COLO829 (cell line): ENCODE measurements around the gene AHCYL2.
"Not testable (repeated sequence)": the region's sequence is repeated elsewhere in the genome, so short reads cannot be mapped to it uniquely, and the experiment has no call there.

Experiments used
- DNase-seq: peaks from one replicate; pipeline ENCODE4 v3.0.0; 2012; ENCODE audit warnings: low spot score

The AHCYL2 gene

GRCh38 chr7:129426482-129426881 lies 201.7 kb downstream of the AHCYL2 start:
- no peak for DNase-seq

GRCh38 chr7:129427526-129428045 lies 202.8 kb downstream of the AHCYL2 start:
- no peak for DNase-seq

GRCh38 chr7:129431911-129432643 lies 207.2 kb downstream of the AHCYL2 start:
- no peak for DNase-seq

- DNase-seq, result peak; percentile 88
Observed at GRCh38 chr7:129433847-129434674, 209.2 kb downstream of the AHCYL2 start, which contains the start of gene STRIP2. Gene STRIP2 (plus strand): TSS chr7:129434432. CDS start chr7:129434473, 41 bp downstream.

GRCh38 chr7:129434675-129435318 lies 210.0 kb downstream of the AHCYL2 start:
- DNase-seq, result no peak

GRCh38 chr7:129435414-129435829 lies 210.6 kb downstream of the AHCYL2 start:
- DNase-seq, result no peak

- DNase-seq, result no peak
Observed at GRCh38 chr7:129436335-129436923, 211.6 kb downstream of the AHCYL2 start.

- DNase-seq, result no peak
Observed at GRCh38 chr7:129437190-129437589, 212.4 kb downstream of the AHCYL2 start.

GRCh38 chr7:129438281-129438838 lies 213.5 kb downstream of the AHCYL2 start:
- no peak for DNase-seq

- DNase-seq, result peak; percentile 94
Observed at GRCh38 chr7:129438839-129439651, 214.2 kb downstream of the AHCYL2 start.

GRCh38 chr7:129439963-129440625 lies 215.3 kb downstream of the AHCYL2 start:
- no peak for DNase-seq

- DNase-seq, result no peak
Observed at GRCh38 chr7:129443612-129444011, 218.8 kb downstream of the AHCYL2 start.

- DNase-seq, result not testable (repeated sequence)
Observed at GRCh38 chr7:129444776-129445175, 219.9 kb downstream of the AHCYL2 start.

- DNase-seq, result not testable (repeated sequence)
Observed at GRCh38 chr7:129446925-129447324, 222.1 kb downstream of the AHCYL2 start.

- not testable (repeated sequence) for DNase-seq
Observed at GRCh38 chr7:129447445-129447844, 222.6 kb downstream of the AHCYL2 start.

GRCh38 chr7:129448608-129449007 lies 223.8 kb downstream of the AHCYL2 start:
- DNase-seq, result not testable (repeated sequence)

GRCh38 chr7:129450295-129450694 lies 225.5 kb downstream of the AHCYL2 start:
- DNase-seq, result no peak

- DNase-seq, result no peak
Observed at GRCh38 chr7:129452589-129453231, 227.9 kb downstream of the AHCYL2 start.

GRCh38 chr7:129453510-129454248 lies 228.8 kb downstream of the AHCYL2 start:
- DNase-seq, result no peak
